BLaER1 (cell line): ENCODE measurements around the gene NAPSA.
A peak's percentile ranks its signal among the peaks of the same experiment; 100 is the strongest.
"Not testable (repeated sequence)": the region's sequence is repeated elsewhere in the genome, so short reads cannot be mapped to it uniquely, and the experiment has no call there.

Source experiments
- H3K27ac ChIP-seq: shearing (Covaris generic); formaldehyde crosslinking; 2 replicates; pipeline ENCODE4 v1.8.1; 2022
- H3K27me3 ChIP-seq: shearing (Covaris generic); formaldehyde crosslinking; 2 replicates; pipeline ENCODE4 v1.8.1; 2022
- H3K36me3 ChIP-seq: shearing (Covaris generic); formaldehyde crosslinking; 2 replicates; pipeline ENCODE4 v1.8.1; 2022
- H3K4me1 ChIP-seq: shearing (Covaris generic); formaldehyde crosslinking; 2 replicates; pipeline ENCODE4 v1.8.1; 2022
- H3K4me2 ChIP-seq: shearing (Covaris generic); formaldehyde crosslinking; 2 replicates; pipeline ENCODE4 v1.8.1; 2022
- H3K4me3 ChIP-seq: shearing (Covaris generic); formaldehyde crosslinking; 2 replicates; pipeline ENCODE4 v1.8.1; 2022
- H3K9ac ChIP-seq: shearing (Covaris generic); formaldehyde crosslinking; 2 replicates; pipeline ENCODE4 v1.8.1; 2022
- H3K9me3 ChIP-seq: shearing (Covaris generic); formaldehyde crosslinking; 2 replicates; pipeline ENCODE4 v1.8.1; 2022
- H4K20me1 ChIP-seq: shearing (Covaris generic); formaldehyde crosslinking; 2 replicates; pipeline ENCODE4 v1.8.1; 2022
- Cebpa-rat ChIP-seq: shearing (Covaris generic); IDR thresholded peaks from 2 replicates; pipeline ENCODE4 v1.8.1; 2022

The NAPSA gene

DNA sequence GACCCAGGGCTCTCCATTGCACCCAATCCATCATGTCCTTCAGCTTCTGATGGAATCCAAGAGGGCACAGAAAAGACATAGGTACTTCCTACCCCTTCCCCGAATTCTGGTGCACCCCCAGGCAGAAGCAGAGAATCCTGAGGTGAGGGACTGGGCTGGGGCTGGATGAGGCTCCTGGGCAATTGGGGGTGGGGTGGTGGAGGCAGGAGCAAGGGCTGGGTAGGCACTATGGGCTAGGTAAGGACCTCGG is 33.5 kb downstream of the NAPSA start:
- H3K9ac ChIP-seq = no peak overlapping the region
- TF ChIP-seq Cebpa-rat = no peak
- no peaks in the 10 kb centered on the region for H3K36me3 ChIP-seq
- no peak overlapping the region for H3K4me3 ChIP-seq
- peaks cover 22% of the 10 kb centered on the region for H3K4me1 ChIP-seq
- H3K27ac ChIP-seq = no peak overlapping the region
- H3K27me3 ChIP-seq = peaks cover 44% of the 10 kb centered on the region
- peak overlapping the region; percentile 76 for H3K4me2 ChIP-seq
- no peaks in the 10 kb centered on the region for H4K20me1 ChIP-seq
- H3K9me3 ChIP-seq = peaks cover 21% of the 10 kb centered on the region

DNA sequence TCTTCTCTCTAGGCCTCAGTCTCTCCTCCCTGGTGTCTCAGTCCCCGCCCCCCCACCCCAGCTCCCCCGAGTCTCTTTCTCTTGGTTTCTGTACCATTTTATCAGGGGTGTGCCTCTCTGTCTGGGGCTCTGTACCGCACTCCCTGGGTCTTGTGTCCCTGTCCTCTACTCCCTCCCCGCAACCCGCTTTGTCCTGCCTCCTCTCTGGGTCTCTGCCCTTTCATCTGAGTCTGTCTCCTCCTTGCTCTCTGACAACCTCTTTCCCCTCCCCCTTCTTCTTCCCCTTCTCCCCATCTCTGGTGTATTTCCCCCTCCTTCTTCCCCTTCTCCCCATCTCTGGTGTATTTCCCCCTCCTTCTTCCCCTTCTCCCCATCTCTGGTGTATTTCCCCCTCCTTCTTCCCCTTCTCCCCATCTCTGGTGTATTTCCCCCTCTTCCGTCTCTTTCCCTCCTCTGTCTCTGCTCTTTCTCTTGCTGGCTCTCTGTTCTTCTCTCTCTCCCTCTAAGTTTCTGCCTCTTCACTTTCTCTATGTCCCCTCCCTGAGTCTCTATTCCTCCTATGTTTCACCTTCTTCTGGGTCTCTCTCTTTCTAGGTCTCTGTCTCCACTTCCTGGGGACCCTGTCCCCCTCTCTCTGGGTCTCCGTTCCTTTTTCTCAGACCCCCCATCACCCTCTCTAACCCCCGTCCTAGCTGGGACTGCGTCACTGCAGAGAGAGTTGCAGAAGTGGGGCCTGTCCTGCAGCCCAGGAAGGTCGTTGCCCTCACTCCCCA is 34.0 kb downstream of the NAPSA start:
- H3K36me3 ChIP-seq = no peaks in the 10 kb centered on the region
- H3K4me1 ChIP-seq = peaks cover 24% of the 10 kb centered on the region
- H4K20me1 ChIP-seq = peaks cover 3% of the 10 kb centered on the region; the same call in 1 of the 2 replicates
- peak overlapping the region; percentile 76 for H3K4me2 ChIP-seq
- H3K4me3 ChIP-seq = peak overlapping the region; percentile 59
- H3K27me3 ChIP-seq = peaks cover 49% of the 10 kb centered on the region
- TF ChIP-seq Cebpa-rat = no peak
- no peak overlapping the region for H3K27ac ChIP-seq
- H3K9ac ChIP-seq = no peak overlapping the region
- H3K9me3 ChIP-seq = peaks cover 21% of the 10 kb centered on the region

DNA sequence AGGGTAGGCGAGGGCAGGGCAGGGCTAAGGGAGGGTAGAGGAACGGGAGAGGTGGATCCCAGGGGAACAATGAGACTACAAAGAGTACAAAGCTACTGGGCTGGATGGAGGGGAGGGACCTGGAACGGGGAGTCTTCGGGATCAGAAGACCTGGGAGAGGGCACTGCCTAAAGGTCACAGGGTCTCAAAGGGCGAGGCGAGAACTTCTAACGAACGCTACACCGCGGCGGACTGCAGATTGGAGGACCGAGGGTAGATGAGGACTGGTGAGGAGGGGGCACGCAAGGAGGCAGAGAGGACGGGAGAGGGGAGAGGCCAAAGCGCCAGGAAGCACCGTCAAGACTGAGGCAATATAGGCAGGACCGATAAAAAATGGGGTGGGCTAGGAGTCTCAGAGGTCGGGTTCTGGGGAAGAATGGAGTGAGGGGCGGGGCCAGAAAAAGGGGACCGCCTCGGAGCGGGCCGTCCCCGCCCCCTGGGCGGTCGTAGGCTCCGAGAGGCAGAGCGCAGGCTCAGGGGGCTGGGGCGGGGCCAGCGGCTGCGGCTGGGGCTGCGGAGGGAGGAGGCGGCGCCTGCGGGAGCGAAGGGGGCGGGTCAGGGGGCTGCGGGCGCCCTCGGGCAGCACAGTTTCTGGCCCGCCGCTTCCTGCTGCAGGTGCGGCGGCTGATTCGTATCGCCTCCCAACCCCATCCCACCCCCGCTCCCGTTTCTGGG is 34.9 kb downstream of the NAPSA start:
- Histone ChIP-seq H3K27me3 (peaks cover 56% of the 10 kb centered on the region), H3K36me3 (no peaks in the 10 kb centered on the region), H3K9me3 (peaks cover 21% of the 10 kb centered on the region), H3K27ac (no peak overlapping the region), H3K4me2 (peak overlapping the region; percentile 76), H3K4me1 (peaks cover 32% of the 10 kb centered on the region), H3K4me3 (peak overlapping the region; percentile 59), H3K9ac (no peak overlapping the region), H4K20me1 (peaks cover 6% of the 10 kb centered on the region; the same call in 1 of the 2 replicates)
- TF ChIP-seq Cebpa-rat = no peak

DNA sequence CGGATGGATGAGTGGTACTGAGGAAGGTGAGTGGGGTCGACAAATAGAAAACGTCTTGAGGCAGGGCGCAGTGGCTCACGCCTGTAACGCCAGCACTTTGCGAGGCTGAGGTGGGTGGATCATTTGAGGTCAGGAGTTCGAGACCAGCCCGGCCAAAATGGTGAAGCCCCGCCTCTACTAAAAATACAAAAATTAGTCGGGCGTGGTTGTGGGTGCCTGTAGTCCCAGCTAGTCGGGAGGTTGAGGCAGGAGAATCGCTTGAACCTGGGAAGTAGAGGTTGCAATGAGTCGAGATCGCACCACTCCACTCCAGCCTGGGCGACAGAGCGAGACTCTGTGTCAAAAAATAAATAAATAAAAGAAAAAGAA is 35.5 kb downstream of the NAPSA start:
- not testable (repeated sequence) for H3K36me3 ChIP-seq, H3K9ac ChIP-seq, H3K4me3 ChIP-seq, H3K27ac ChIP-seq, H4K20me1 ChIP-seq
- peaks cover 21% of the 10 kb centered on the region for H3K9me3 ChIP-seq
- H3K27me3 ChIP-seq = peaks cover 61% of the 10 kb centered on the region
- H3K4me1 ChIP-seq = peaks cover 36% of the 10 kb centered on the region
- H3K4me2 ChIP-seq = peak overlapping the region; percentile 76; the same call in 1 of the 2 replicates

DNA sequence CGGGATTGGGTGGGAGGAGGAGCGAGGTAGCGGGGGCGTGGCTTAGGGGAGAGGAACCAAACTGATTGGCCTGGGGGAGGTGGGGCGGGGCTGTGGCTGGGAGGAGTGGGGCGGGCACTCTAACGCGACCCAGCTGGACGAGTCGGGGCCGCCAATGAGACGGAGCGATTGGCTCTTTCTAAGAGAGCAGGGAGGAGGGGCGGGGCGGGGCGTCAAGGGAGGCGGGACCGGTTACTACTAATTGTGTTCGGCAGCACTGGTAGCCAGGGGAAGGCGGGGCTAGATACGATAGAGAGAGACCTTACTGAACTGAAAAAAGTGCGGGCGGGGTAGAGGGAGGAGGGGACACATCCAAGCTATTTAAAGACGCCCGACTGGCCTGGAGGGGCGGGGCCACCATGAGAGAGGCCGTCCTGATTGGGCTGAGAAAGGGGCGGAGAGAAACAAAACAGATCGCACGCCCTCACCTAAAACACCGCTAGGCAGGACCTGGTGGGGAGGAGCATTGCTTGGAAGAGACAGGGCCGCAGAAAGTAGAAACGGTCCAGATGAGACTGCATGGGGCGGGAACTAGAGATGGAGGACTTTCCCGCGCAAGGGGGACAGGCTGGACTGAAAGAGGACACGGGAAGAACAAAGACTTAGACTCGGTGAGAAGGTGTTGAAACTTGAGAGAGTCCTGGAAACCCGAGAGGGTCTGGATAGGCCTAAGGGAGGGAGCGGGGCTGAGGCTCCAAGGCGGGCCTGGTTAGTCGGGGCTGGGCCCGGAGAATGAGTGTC is 36.1 kb downstream of the NAPSA start, which contains the start of gene KCNC3:
KCNC3 (minus strand) TSS at position 232 of the 780 bp plus-strand sequence. CDS start 295 bp downstream, outside the sequence.
- H3K4me3 ChIP-seq = 0 out of 2 replicates have a peak within 1 kb of the TSS, but pooled peaks have one; percentile 59
- peaks cover 67% of the 10 kb centered on the region for H3K27me3 ChIP-seq
- H3K9me3 ChIP-seq = peaks cover 21% of the 10 kb centered on the region
- H3K4me2 ChIP-seq = peak within 1 kb of the TSS; percentile 76
- TF ChIP-seq Cebpa-rat = no peak
- no peaks in the 10 kb centered on the region for H3K36me3 ChIP-seq
- H3K9ac ChIP-seq = no peak within 1 kb of the TSS
- no peak within 1 kb of the TSS for H3K27ac ChIP-seq
- peaks cover 36% of the 10 kb centered on the region for H3K4me1 ChIP-seq
- H4K20me1 ChIP-seq = peaks cover 6% of the 10 kb centered on the region; the same call in 1 of the 2 replicates

DNA sequence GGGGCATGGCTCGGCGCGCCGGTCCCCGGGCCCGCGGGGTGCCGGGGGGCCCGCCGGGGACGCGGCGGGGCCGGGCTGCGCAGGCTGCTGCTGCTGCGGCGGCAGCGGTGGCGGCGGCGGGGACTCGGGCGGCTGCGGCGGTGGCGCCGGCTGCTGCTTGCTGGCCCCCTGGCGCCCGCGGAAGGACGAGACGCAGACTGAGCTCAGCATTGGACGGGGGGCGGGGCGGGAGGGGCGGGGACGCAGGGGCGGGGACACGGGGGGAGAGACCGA is 36.6 kb downstream of the NAPSA start:
- Histone ChIP-seq H3K27me3 (peaks cover 68% of the 10 kb centered on the region), H3K36me3 (no peaks in the 10 kb centered on the region), H3K9me3 (peaks cover 21% of the 10 kb centered on the region), H3K4me2 (no peak overlapping the region), H3K4me1 (peaks cover 36% of the 10 kb centered on the region), H4K20me1 (peaks cover 6% of the 10 kb centered on the region; the same call in 1 of the 2 replicates), H3K4me3 (no peak overlapping the region), H3K9ac (no peak overlapping the region), H3K27ac (no peak overlapping the region)
- TF ChIP-seq Cebpa-rat = no peak

DNA sequence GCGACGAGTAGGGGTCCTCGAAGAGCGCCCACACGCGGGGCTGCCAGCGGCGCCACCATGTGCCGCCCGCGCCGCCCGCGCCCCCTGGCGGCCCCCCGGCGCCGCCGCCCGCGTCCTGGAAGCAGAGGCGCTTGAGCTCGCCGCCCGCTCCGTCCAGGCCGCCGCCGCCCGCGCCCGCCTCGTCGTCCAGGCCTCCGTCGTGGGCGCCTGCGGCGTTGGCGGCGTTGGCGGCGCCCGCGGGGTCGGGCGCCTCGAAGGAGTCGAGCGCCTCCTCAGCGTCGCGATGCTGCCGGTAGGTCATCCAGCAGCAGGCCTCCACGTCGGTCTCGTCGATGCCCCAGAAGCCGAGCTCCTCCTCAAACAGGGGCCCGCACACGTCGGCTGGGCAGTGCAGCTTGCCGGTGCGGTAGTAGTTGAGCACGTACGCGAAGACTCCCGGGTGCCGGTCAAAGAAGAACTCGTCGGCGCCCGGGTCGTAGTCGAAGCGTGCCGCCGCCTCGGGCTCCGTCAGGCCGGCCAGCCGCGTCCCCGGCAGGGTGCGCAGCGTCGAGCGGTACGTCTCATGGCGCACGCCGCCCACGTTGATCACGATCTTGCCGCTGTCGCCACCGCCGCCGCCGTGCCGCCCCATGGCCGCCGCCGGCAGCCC is 37.1 kb downstream of the NAPSA start:
- peaks cover 6% of the 10 kb centered on the region; the same call in 1 of the 2 replicates for H4K20me1 ChIP-seq
- H3K36me3 ChIP-seq = no peaks in the 10 kb centered on the region
- no peak overlapping the region for H3K9ac ChIP-seq
- peaks cover 36% of the 10 kb centered on the region for H3K4me1 ChIP-seq
- no peak for TF ChIP-seq Cebpa-rat
- H3K27ac ChIP-seq = no peak overlapping the region
- no peak overlapping the region for H3K4me2 ChIP-seq
- H3K27me3 ChIP-seq = peaks cover 64% of the 10 kb centered on the region
- H3K9me3 ChIP-seq = peaks cover 17% of the 10 kb centered on the region
- H3K4me3 ChIP-seq = no peak overlapping the region

DNA sequence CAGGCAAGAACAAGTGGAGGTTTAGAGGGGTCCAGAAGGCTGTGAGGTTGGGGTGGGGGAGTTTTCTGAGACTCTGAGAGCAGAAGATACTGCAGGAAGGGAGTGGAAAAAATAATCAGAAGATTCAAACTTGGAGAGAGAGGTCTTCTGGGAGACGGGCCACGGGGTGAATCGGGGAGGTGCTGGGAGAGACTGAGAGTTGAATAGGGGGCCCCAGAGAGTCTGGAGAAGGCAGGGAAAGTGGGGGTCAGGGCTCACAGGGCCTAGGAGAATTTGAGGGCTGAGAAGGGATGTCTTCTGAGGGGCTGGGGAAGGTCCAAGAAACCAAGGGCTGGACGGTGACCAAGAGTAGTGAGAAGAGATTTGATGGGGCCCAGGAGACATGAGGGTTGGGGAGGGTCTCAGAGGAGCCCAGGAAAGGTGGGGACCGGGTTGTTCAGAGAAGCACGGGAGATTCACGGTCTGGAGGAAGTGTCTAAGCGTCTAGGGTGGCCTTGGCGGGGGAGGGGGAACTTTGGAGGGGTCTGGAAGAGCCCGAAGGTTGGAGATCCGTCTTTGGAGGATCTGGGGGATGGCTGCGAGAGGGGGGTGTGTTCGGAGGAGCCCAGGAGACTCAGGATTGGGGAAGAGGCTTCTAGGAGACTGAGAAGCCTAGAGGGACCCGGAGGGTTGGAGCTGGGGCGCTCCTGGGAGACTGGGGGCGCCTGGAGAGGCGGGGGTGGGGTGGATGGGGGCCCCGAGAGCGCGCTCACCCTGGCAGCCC is 37.8 kb downstream of the NAPSA start:
- H4K20me1 ChIP-seq = peaks cover 6% of the 10 kb centered on the region; the same call in 1 of the 2 replicates
- H3K4me3 ChIP-seq = no peak overlapping the region
- peaks cover 56% of the 10 kb centered on the region for H3K27me3 ChIP-seq
- no peak overlapping the region for H3K27ac ChIP-seq
- H3K9ac ChIP-seq = no peak overlapping the region
- no peak for TF ChIP-seq Cebpa-rat
- H3K4me2 ChIP-seq = no peak overlapping the region
- peaks cover 36% of the 10 kb centered on the region for H3K4me1 ChIP-seq
- peaks cover 13% of the 10 kb centered on the region for H3K9me3 ChIP-seq
- no peaks in the 10 kb centered on the region for H3K36me3 ChIP-seq

DNA sequence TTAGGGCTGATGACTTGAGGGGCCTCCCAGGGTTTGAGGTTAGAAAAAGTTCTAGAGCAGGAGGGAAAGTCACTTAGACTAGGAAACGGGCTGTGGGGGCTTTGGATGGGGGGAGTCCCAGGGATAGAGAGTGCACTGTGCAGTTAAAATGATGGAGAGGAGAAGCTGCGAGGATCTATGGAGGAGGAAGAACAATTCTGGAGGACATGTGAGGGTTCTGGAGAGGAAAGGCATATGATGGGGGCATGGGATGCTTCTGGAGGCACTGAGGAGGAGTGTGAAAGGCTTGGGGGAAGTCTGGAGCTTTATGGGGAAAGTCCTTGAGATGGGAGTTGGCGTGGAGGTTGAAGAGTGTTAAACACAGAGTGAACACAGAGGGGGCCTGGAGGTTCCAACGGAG is 38.4 kb downstream of the NAPSA start:
- TF ChIP-seq Cebpa-rat = no peak
- H3K4me1 ChIP-seq = peaks cover 32% of the 10 kb centered on the region
- H3K36me3 ChIP-seq = no peaks in the 10 kb centered on the region
- H3K27me3 ChIP-seq = peaks cover 50% of the 10 kb centered on the region
- no peak overlapping the region for H3K4me3 ChIP-seq
- H3K9ac ChIP-seq = no peak overlapping the region
- H4K20me1 ChIP-seq = peaks cover 6% of the 10 kb centered on the region; the same call in 1 of the 2 replicates
- no peak overlapping the region for H3K27ac ChIP-seq
- H3K9me3 ChIP-seq = peaks cover 13% of the 10 kb centered on the region
- no peak overlapping the region for H3K4me2 ChIP-seq
